Uterus (tissue), 4 donors: ENCODE measurements around the gene HLA-DPB1. TPM values are rescaled to one million over a fixed set of nuclear protein-coding genes. Genes with fewer than 3 reads are reported as not detected.

Source experiments
- DNase-seq, 2 donors: peaks; one replicate each; pipeline ENCODE4 v3.0.0-alpha.2; 2019 to 2020
- H3K27ac ChIP-seq, 2 donors: fragments of 200-600 bp; sonication (generic); 1 replicate in 1 of 2; 2 replicates in 1 of 2; pipeline ENCODE4 v1.5.1; 2016 to 2018
- H3K27me3 ChIP-seq, 2 donors: fragments of 200-600 bp; sonication (generic); one replicate each; pipeline ENCODE4 v1.5.1; 2018 to 2019; ENCODE audit warnings: control low read depth in 1 of 2
- H3K36me3 ChIP-seq, 2 donors: fragments of 200-600 bp; sonication (generic); one replicate each; pipeline ENCODE4 v1.5.1; 2019; ENCODE audit warnings: control low read depth in 1 of 2
- H3K4me1 ChIP-seq, 2 donors: fragments of 200-600 bp; sonication (generic); one replicate each; pipeline ENCODE4 v1.5.1; 2018 to 2019; ENCODE audit warnings: control low read depth in 1 of 2
- H3K4me3 ChIP-seq, 2 donors: fragments of 200-600 bp; sonication (generic); 1 replicate in 1 of 2; 2 replicates in 1 of 2; pipeline ENCODE4 v1.5.1; 2018 to 2019; ENCODE audit warnings: mild to moderate bottlenecking in 1 of 2
- H3K9me3 ChIP-seq, 2 donors: fragments of 200-600 bp; sonication (generic); one replicate each; pipeline ENCODE4 v1.5.1; 2019; ENCODE audit warnings: control low read depth in 1 of 2
- CTCF ChIP-seq, 4 experiments: fragments of 200-600 bp in 2 of 4; fragments of 450-650 bp in 2 of 4; sonication (generic) in 2 of 4; IDR thresholded peaks; one replicate each; pipeline ENCODE4 v1.5.1; 2016 to 2019; ENCODE audit warnings: antibody characterized with exemption in 4 of 4, mild to moderate bottlenecking in 2 of 4, moderate library complexity in 1 of 4
- POLR2A ChIP-seq, 2 donors: fragments of 450-650 bp; IDR thresholded peaks; one replicate each; pipeline ENCODE4 v1.6.1; 2016; ENCODE audit warnings: antibody characterized with exemption in 2 of 2, mild to moderate bottlenecking in 1 of 2, moderate library complexity in 1 of 2
- intact Hi-C: fragments of 100-400 bp; cut with DNase I; formaldehyde crosslinking; loops from one replicate; pipeline ENCODE4 v1.15.1; 2023; ENCODE audit warnings: low total_unique reads
- total RNA-seq, 4 donors: library from RNA; depleted of rRNA in 3 of 4; stranded (reverse); fragments of >200 nt in 3 of 4; gene quantifications; one replicate each; pipeline versions ENCODE4 v1.1.0 to v1.2.4, GENCODE V29; 2014 to 2023
- donor health status: DM: yes; HTN: yes; CAD: no.

The HLA-DPB1 gene
- total RNA-seq, 4 donors from 2014 or later = 19.8 to 108 (median 43.6) TPM

- TF ChIP-seq POLR2A (IDR thresholded peaks at IDR 0.05) = no peak
- no peak overlapping the region for H3K4me3 ChIP-seq
- no peaks in the 10 kb centered on the region for H3K4me1 ChIP-seq
- H3K27ac ChIP-seq = no peak overlapping the region
- intact Hi-C loops = no loop called here
- H3K27me3 ChIP-seq = no peaks in the 10 kb centered on the region
- no peaks in the 10 kb centered on the region for H3K36me3 ChIP-seq
- no peak for DNase-seq
- H3K9me3 ChIP-seq = no peaks in the 10 kb centered on the region
These were observed 2.1 kb downstream of the HLA-DPB1 start for GRCh38 chr6:33077908-33078307.

GRCh38 chr6:33078442-33078841, 2.7 kb downstream of the HLA-DPB1 start:
- no peak for DNase-seq
- H3K27me3 ChIP-seq = no peaks in the 10 kb centered on the region
- H3K9me3 ChIP-seq = no peaks in the 10 kb centered on the region
- H3K4me1 ChIP-seq = no peaks in the 10 kb centered on the region
- no peak for TF ChIP-seq POLR2A (IDR thresholded peaks at IDR 0.05)
- TF ChIP-seq CTCF (IDR thresholded peaks at IDR 0.05) = no peak
- intact Hi-C loops = no loop called here
- H3K36me3 ChIP-seq = no peaks in the 10 kb centered on the region
- H3K4me3 ChIP-seq = no peak overlapping the region
- no peak overlapping the region for H3K27ac ChIP-seq

- Histone ChIP-seq H3K36me3 (no peaks in the 10 kb centered on the region), H3K4me1 (no peaks in the 10 kb centered on the region), H3K4me3 (no peak overlapping the region), H3K27me3 (no peaks in the 10 kb centered on the region), H3K27ac (peak overlapping the region in 1 of 2 donors; percentile 45), H3K9me3 (no peaks in the 10 kb centered on the region)
- intact Hi-C loops = no loop called here
- no peak for TF ChIP-seq CTCF (IDR thresholded peaks at IDR 0.05)
- DNase-seq = no peak
These were observed 3.2 kb downstream of the HLA-DPB1 start for GRCh38 chr6:33078919-33079521.

GRCh38 chr6:33079580-33079979, 3.8 kb downstream of the HLA-DPB1 start:
- Histone ChIP-seq H3K4me3 (no peak overlapping the region), H3K4me1 (no peaks in the 10 kb centered on the region), H3K27ac (peak overlapping the region; percentile 88 to 89), H3K9me3 (no peaks in the 10 kb centered on the region), H3K27me3 (no peaks in the 10 kb centered on the region), H3K36me3 (no peaks in the 10 kb centered on the region)
- intact Hi-C loops = no loop called here
- TF ChIP-seq CTCF (IDR thresholded peaks at IDR 0.05) = no peak
- no peak for TF ChIP-seq POLR2A (IDR thresholded peaks at IDR 0.05)
- no peak for DNase-seq

GRCh38 chr6:33080127-33081089, 4.6 kb downstream of the HLA-DPB1 start:
- Histone ChIP-seq H3K9me3 (no peaks in the 10 kb centered on the region), H3K27ac (peak overlapping the region; percentile 88 to 89), H3K4me1 (no peaks in the 10 kb centered on the region), H3K36me3 (no peaks in the 10 kb centered on the region), H3K4me3 (peak overlapping the region; percentile 31 to 48), H3K27me3 (no peaks in the 10 kb centered on the region)
- DNase-seq = peak; percentile 75 to 79
- TF ChIP-seq CTCF (IDR thresholded peaks at IDR 0.05) (no peak), POLR2A (IDR thresholded peaks at IDR 0.05) (peak; percentile 32 to 73)
- intact Hi-C loops = no loop called here
